NT2/D1 (cell line): ENCODE data around the gene XRN2.

Experiments used
- YY1 ChIP-seq: IDR thresholded peaks from 2 replicates; pipeline ENCODE4 v1.6.1; 2011; ENCODE audit not compliant: insufficient read length, insufficient read depth
- ZNF274 ChIP-seq: IDR thresholded peaks from 2 replicates; pipeline ENCODE4 v1.6.1; 2011; ENCODE audit warnings: mild to moderate bottlenecking, low read depth, low read length

DNA sequence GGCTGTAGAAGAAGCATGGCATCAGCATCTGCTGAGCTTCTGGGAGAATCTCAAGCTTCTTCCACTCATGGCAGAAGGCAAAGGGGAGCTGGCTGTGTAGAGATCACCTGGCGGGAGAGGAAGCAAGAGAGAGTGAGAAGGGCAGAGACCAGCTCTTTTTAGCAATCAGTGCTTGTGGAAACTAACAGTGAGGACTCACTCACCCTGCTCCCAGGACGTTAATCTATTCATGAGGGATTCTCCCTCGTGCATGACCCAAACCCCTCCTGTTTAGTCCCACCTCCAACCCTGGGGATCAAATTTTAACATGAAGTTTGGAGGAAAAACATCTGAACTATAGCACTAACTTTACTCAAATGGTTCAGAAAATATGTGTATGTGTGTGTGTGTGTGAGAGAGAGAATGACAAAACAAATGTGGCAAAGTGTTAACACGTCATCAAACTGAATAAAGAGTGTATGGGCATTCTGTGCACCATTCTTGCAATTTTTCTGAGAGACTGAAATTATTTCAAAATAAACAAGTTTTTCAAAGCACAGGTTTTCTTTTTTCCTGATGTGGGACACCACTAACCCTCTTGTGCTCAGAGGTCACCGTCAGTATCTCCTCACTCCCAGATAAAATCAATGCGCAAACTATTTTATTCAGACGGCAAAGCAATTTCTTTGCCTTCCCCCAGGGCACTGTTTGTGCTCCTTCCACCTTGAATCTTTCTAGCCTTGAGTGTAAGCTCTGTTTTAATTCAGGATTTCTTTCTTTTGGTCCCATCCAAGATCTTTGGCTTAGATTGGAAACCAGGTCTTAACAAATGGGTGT lies 23.2 kb upstream of the XRN2 start:
- no peak for TF ChIP-seq ZNF274
- no peak for TF ChIP-seq YY1
